Osteoblast (primary cell): ENCODE data around the gene DNAJB11. TPM values are rescaled to one million over a fixed set of nuclear protein-coding genes. Genes with fewer than 3 reads are reported as not detected.
"Not testable (repeated sequence)": the region's sequence is repeated elsewhere in the genome, so short reads cannot be mapped to it uniquely, and the experiment has no call there.

Experiments used
- DNase-seq: peaks from one replicate; pipeline ENCODE4 v3.0.0; 2011; ENCODE audit warnings: low spot score, mixed read lengths; ENCODE audit not compliant: insufficient read length; ENCODE audit errors: missing footprints
- H2AFZ ChIP-seq: 2 replicates; pipeline ENCODE4 v1.6.0; 2011; ENCODE audit warnings: mild to moderate bottlenecking, low read length
- H3K27ac ChIP-seq: 2 replicates; pipeline ENCODE4 v1.5.1; 2011; ENCODE audit warnings: mild to moderate bottlenecking, low read depth, low read length, moderate library complexity
- H3K27me3 ChIP-seq: 2 replicates; pipeline ENCODE4 v1.6.0; 2012; ENCODE audit warnings: mild to moderate bottlenecking, control low read depth, inconsistent platforms, low read length, moderate library complexity; ENCODE audit not compliant: insufficient read depth
- H3K36me3 ChIP-seq: 2 replicates; pipeline ENCODE4 v1.5.1; 2011; ENCODE audit warnings: mild to moderate bottlenecking, low read length, control low read depth, moderate library complexity; ENCODE audit not compliant: insufficient read depth
- H3K4me1 ChIP-seq: 2 replicates; pipeline ENCODE4 v1.5.1; 2011; ENCODE audit warnings: mild to moderate bottlenecking, low read length, control low read depth, moderate library complexity; ENCODE audit not compliant: insufficient read depth
- H3K4me2 ChIP-seq: 2 replicates; pipeline ENCODE4 v1.6.0; 2011; ENCODE audit warnings: mild to moderate bottlenecking, low read length; ENCODE audit not compliant: insufficient read depth
- H3K4me3 ChIP-seq: fragments of 200-600 bp; sonication (generic); 3 replicates; pipeline ENCODE4 v1.5.1; 2012; ENCODE audit warnings: mild to moderate bottlenecking, low read length, inconsistent platforms; ENCODE audit not compliant: insufficient read depth
- H3K79me2 ChIP-seq: 2 replicates; pipeline ENCODE4 v1.6.0; 2012; ENCODE audit warnings: mild to moderate bottlenecking, low read length, control low read depth, inconsistent platforms; ENCODE audit not compliant: insufficient read depth
- H3K9me3 ChIP-seq: 2 replicates; pipeline ENCODE4 v1.5.1; 2011; ENCODE audit warnings: low read depth, low read length, control low read depth
- H4K20me1 ChIP-seq: 2 replicates; pipeline ENCODE4 v1.6.0; 2012; ENCODE audit warnings: mild to moderate bottlenecking, low read length, control low read depth; ENCODE audit not compliant: insufficient read depth
- CTCF ChIP-seq: IDR thresholded peaks from 2 replicates; pipeline ENCODE4 v1.5.1; 2011; ENCODE audit warnings: mild to moderate bottlenecking, low read depth, low read length, moderate library complexity; ENCODE audit errors: extremely low read depth
- total RNA-seq: library from RNA; depleted of rRNA; stranded (reverse); fragments of >200 nt; gene quantifications from 2 replicates; pipeline ENCODE4 v1.2.3, GENCODE V29; 2012

Gene DNAJB11
- total RNA-seq, 1 donor: 35.8 TPM

GRCh38 chr3:186580785-186581184 lies 10.3 kb downstream of the DNAJB11 start:
- Histone ChIP-seq H3K9me3 (no peaks in the 10 kb centered on the region), H2AFZ (no peak overlapping the region), H3K4me3 (no peak overlapping the region), H3K4me2 (no peak overlapping the region), H4K20me1 (no peaks in the 10 kb centered on the region), H3K36me3 (peaks cover 85% of the 10 kb centered on the region), H3K27me3 (no peaks in the 10 kb centered on the region), H3K27ac (no peak overlapping the region), H3K79me2 (no peaks in the 10 kb centered on the region), H3K4me1 (no peaks in the 10 kb centered on the region)
- TF ChIP-seq CTCF: no peak
- no peak for DNase-seq

GRCh38 chr3:186582541-186582940 lies 12.0 kb downstream of the DNAJB11 start:
- no peak for TF ChIP-seq CTCF
- Histone ChIP-seq H3K4me3 (no peak overlapping the region), H2AFZ (no peak overlapping the region), H4K20me1 (no peaks in the 10 kb centered on the region), H3K79me2 (no peaks in the 10 kb centered on the region), H3K27ac (no peak overlapping the region), H3K27me3 (no peaks in the 10 kb centered on the region), H3K36me3 (peaks cover 71% of the 10 kb centered on the region), H3K4me1 (no peaks in the 10 kb centered on the region), H3K4me2 (no peak overlapping the region), H3K9me3 (no peaks in the 10 kb centered on the region)
- no peak for DNase-seq

- Histone ChIP-seq H3K36me3 (peaks cover 61% of the 10 kb centered on the region), H3K27me3 (no peaks in the 10 kb centered on the region), H3K79me2 (no peaks in the 10 kb centered on the region), H3K4me2 (no peak overlapping the region), H3K27ac (no peak overlapping the region), H4K20me1 (no peaks in the 10 kb centered on the region), H3K4me3 (no peak overlapping the region), H2AFZ (no peak overlapping the region), H3K9me3 (no peaks in the 10 kb centered on the region), H3K4me1 (no peaks in the 10 kb centered on the region)
- no peak for DNase-seq
- no peak for TF ChIP-seq CTCF
Observed at GRCh38 chr3:186583831-186584230, 13.3 kb downstream of the DNAJB11 start.

- not testable (repeated sequence) for H3K9me3 ChIP-seq, H3K79me2 ChIP-seq, H3K27me3 ChIP-seq, H3K27ac ChIP-seq, H3K4me1 ChIP-seq, H3K4me2 ChIP-seq, H2AFZ ChIP-seq, H4K20me1 ChIP-seq, H3K4me3 ChIP-seq, DNase-seq
- peaks cover 45% of the 10 kb centered on the region for H3K36me3 ChIP-seq
Observed at GRCh38 chr3:186586245-186586644, 15.7 kb downstream of the DNAJB11 start.
